ENCODE results near the gene RANBP10.

DNA sequence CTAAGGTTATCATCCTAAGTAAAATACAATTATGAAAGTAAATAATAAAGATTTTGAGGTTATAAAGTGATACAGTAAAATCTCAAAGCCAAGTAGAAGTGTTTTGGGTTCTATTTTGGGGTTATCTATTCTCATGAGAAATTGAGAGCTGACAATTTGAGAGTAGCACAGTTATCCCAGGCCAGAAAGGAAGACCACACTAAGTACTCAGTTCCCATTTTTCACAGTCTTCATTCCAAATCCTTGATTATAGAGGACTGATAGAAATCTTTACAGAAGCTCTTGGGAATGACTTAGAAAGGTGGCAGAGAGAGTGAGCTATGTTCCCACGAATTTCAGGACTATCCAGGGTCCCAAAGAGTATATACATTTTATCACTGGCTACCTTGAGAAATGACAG lies 91.8 kb downstream of the RANBP10 start:
- TF ChIP-seq, protein P1, sequence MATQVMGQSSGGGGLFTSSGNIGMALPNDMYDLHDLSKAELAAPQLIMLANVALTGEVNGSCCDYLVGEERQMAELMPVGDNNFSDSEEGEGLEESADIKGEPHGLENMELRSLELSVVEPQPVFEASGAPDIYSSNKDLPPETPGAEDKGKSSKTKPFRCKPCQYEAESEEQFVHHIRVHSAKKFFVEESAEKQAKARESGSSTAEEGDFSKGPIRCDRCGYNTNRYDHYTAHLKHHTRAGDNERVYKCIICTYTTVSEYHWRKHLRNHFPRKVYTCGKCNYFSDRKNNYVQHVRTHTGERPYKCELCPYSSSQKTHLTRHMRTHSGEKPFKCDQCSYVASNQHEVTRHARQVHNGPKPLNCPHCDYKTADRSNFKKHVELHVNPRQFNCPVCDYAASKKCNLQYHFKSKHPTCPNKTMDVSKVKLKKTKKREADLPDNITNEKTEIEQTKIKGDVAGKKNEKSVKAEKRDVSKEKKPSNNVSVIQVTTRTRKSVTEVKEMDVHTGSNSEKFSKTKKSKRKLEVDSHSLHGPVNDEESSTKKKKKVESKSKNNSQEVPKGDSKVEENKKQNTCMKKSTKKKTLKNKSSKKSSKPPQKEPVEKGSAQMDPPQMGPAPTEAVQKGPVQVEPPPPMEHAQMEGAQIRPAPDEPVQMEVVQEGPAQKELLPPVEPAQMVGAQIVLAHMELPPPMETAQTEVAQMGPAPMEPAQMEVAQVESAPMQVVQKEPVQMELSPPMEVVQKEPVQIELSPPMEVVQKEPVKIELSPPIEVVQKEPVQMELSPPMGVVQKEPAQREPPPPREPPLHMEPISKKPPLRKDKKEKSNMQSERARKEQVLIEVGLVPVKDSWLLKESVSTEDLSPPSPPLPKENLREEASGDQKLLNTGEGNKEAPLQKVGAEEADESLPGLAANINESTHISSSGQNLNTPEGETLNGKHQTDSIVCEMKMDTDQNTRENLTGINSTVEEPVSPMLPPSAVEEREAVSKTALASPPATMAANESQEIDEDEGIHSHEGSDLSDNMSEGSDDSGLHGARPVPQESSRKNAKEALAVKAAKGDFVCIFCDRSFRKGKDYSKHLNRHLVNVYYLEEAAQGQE (IDR thresholded peaks at IDR 0.05; ENCODE audit: insufficient replicate concordance, low read depth): no peak
- TF ChIP-seq, protein P2, sequence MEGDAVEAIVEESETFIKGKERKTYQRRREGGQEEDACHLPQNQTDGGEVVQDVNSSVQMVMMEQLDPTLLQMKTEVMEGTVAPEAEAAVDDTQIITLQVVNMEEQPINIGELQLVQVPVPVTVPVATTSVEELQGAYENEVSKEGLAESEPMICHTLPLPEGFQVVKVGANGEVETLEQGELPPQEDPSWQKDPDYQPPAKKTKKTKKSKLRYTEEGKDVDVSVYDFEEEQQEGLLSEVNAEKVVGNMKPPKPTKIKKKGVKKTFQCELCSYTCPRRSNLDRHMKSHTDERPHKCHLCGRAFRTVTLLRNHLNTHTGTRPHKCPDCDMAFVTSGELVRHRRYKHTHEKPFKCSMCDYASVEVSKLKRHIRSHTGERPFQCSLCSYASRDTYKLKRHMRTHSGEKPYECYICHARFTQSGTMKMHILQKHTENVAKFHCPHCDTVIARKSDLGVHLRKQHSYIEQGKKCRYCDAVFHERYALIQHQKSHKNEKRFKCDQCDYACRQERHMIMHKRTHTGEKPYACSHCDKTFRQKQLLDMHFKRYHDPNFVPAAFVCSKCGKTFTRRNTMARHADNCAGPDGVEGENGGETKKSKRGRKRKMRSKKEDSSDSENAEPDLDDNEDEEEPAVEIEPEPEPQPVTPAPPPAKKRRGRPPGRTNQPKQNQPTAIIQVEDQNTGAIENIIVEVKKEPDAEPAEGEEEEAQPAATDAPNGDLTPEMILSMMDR (IDR thresholded peaks at IDR 0.05; ENCODE audit: insufficient read depth, low read length): no peak
- no peak for TF ChIP-seq POLR2AphosphoS5 (IDR thresholded peaks at IDR 0.05; ENCODE audit: low read depth)

Data from HL-60 (cell line).